HG03103 (cell line): ENCODE data around the gene INSYN2A.

Experiments used
- ATAC-seq: cut with Tn5 transposase; IDR thresholded peaks from one replicate; pipeline ENCODE4 v1.9.1; 2021; ENCODE audit warnings: low read depth; ENCODE audit not compliant: unreplicated experiment

INSYN2A gene

GRCh38 chr10:127197154-127197432 lies 702 bp upstream of the INSYN2A start:
- no peak for ATAC-seq

- ATAC-seq, result no peak
Measured at GRCh38 chr10:127195571-127196281, 665 bp downstream of the INSYN2A start.

- no peak for ATAC-seq
Measured at GRCh38 chr10:127195041-127195506, 1.3 kb downstream of the INSYN2A start.

- ATAC-seq, result no peak
Measured at GRCh38 chr10:127194599-127194998, 1.8 kb downstream of the INSYN2A start.

- ATAC-seq, result no peak
Measured at GRCh38 chr10:127194111-127194510, 2.3 kb downstream of the INSYN2A start.

- no peak for ATAC-seq
Measured at GRCh38 chr10:127193125-127193524, 3.3 kb downstream of the INSYN2A start.

GRCh38 chr10:127190427-127190826 lies 6.0 kb downstream of the INSYN2A start:
- ATAC-seq, result no peak

- no peak for ATAC-seq
Measured at GRCh38 chr10:127189226-127189625, 7.2 kb downstream of the INSYN2A start.

- ATAC-seq, result no peak
Measured at GRCh38 chr10:127186813-127187212, 9.6 kb downstream of the INSYN2A start.

- ATAC-seq, result no peak
Measured at GRCh38 chr10:127184582-127184981, 11.8 kb downstream of the INSYN2A start.

- no peak for ATAC-seq
Measured at GRCh38 chr10:127182161-127182560, 14.2 kb downstream of the INSYN2A start.

GRCh38 chr10:127179612-127180250 lies 16.7 kb downstream of the INSYN2A start:
- no peak for ATAC-seq

GRCh38 chr10:127176649-127177048 lies 19.7 kb downstream of the INSYN2A start:
- no peak for ATAC-seq

GRCh38 chr10:127175357-127176110 lies 20.9 kb downstream of the INSYN2A start:
- ATAC-seq, result no peak

GRCh38 chr10:127174866-127175265 lies 21.5 kb downstream of the INSYN2A start:
- no peak for ATAC-seq

- ATAC-seq, result no peak
Measured at GRCh38 chr10:127168261-127168660, 28.1 kb downstream of the INSYN2A start.

- no peak for ATAC-seq
Measured at GRCh38 chr10:127162841-127163240, 33.5 kb downstream of the INSYN2A start.

GRCh38 chr10:127161482-127161881 lies 34.9 kb downstream of the INSYN2A start:
- ATAC-seq, result no peak

GRCh38 chr10:127159648-127160245 lies 36.6 kb downstream of the INSYN2A start:
- ATAC-seq, result no peak

- ATAC-seq, result no peak
Measured at GRCh38 chr10:127158662-127159061, 37.7 kb downstream of the INSYN2A start.

- ATAC-seq, result no peak
Measured at GRCh38 chr10:127157506-127158200, 38.7 kb downstream of the INSYN2A start.
